ENCODE data around the gene DQX1. TPM values are rescaled to one million over a fixed set of nuclear protein-coding genes. Genes with fewer than 3 reads are reported as not detected.
A peak's percentile ranks its signal among the peaks of the same experiment; 100 is the strongest.

Gene DQX1
- total and polyA plus RNA-seq, 11 donors: not detected

- 79 to 84% (median 82%) methylated on average over 7 of the region's 7 CpGs for WGBS, 4 donors
- peak in 1 of 5 donors; percentile 3 for DNase-seq
- no peak overlapping the region for H3K4me3 ChIP-seq
- no peak for TF ChIP-seq POLR2A (IDR thresholded peaks at IDR 0.05)
- TF ChIP-seq CTCF (IDR thresholded peaks at IDR 0.05): no peak
- no peak for ATAC-seq
- peaks cover 0 to 9% (median 0%) of the 10 kb centered on the region in 9 donors for H3K36me3 ChIP-seq
- H3K4me1 ChIP-seq: peaks cover 0 to 13% (median 5%) of the 10 kb centered on the region in 12 donors
- no peaks in the 10 kb centered on the region for H3K27me3 ChIP-seq
- H3K27ac ChIP-seq: peak overlapping the region in 2 of 12 donors; percentile 45 to 82
- H3K9me3 ChIP-seq: no peaks in the 10 kb centered on the region
- intact Hi-C loops (cut with DNase I): loop anchor here in 4 of 10 donors (10.0 kb wide), 1 partner anchor 46 kb away; no protein-coding TSS in a partner anchor
These were observed 12.9 kb upstream of the DQX1 start for GRCh38 chr2:74538881-74539339.

- Histone ChIP-seq H3K4me1 (peaks cover 0 to 13% (median 4%) of the 10 kb centered on the region in 12 donors), H3K27me3 (no peaks in the 10 kb centered on the region), H3K27ac (no peak overlapping the region), H3K4me3 (no peak overlapping the region), H3K36me3 (peaks cover 0 to 25% (median 15%) of the 10 kb centered on the region in 9 donors), H3K9me3 (no peaks in the 10 kb centered on the region)
- TF ChIP-seq CTCF (IDR thresholded peaks at IDR 0.05): no peak
- no peak for TF ChIP-seq POLR2A (IDR thresholded peaks at IDR 0.05)
- intact Hi-C loops (cut with DNase I): loop anchor here in 4 of 10 donors (10.0 kb wide), 1 partner anchor 48 kb away; no protein-coding TSS in a partner anchor
- ATAC-seq: no peak
- WGBS, 4 donors: 57 to 67% (median 61%) methylated on average over 4 of the region's 4 CpGs
- peak in 2 of 5 donors; percentile 11 to 18 for DNase-seq
These were observed 11.1 kb upstream of the DQX1 start for GRCh38 chr2:74537140-74537539.

GRCh38 chr2:74536166-74536950, 10.3 kb upstream of the DQX1 start:
- DNase-seq: peak in 2 of 5 donors; percentile 21 to 24
- Histone ChIP-seq H3K36me3 (peaks cover 0 to 32% (median 23%) of the 10 kb centered on the region in 9 donors), H3K9me3 (no peaks in the 10 kb centered on the region), H3K4me1 (peaks cover 0 to 21% (median 9%) of the 10 kb centered on the region in 12 donors), H3K4me3 (no peak overlapping the region), H3K27me3 (no peaks in the 10 kb centered on the region), H3K27ac (no peak overlapping the region)
- intact Hi-C loops (cut with DNase I): loop anchor here in 4 of 10 donors (10.0 kb wide), 1 partner anchor 48 kb away; no protein-coding TSS in a partner anchor
- no peak for ATAC-seq
- WGBS, 4 donors: 86 to 89% (median 88%) methylated on average over 23 of the region's 23 CpGs
- TF ChIP-seq CTCF (IDR thresholded peaks at IDR 0.05) (no peak), POLR2A (IDR thresholded peaks at IDR 0.05) (no peak)

GRCh38 chr2:74535440-74535965, 9.5 kb upstream of the DQX1 start:
- 91 to 93% (median 92%) methylated on average over 9 to 10 of the region's 10 CpGs for WGBS, 4 donors
- no peak for TF ChIP-seq CTCF (IDR thresholded peaks at IDR 0.05)
- TF ChIP-seq POLR2A (IDR thresholded peaks at IDR 0.05): no peak
- no peaks in the 10 kb centered on the region for H3K9me3 ChIP-seq
- peaks cover 5 to 23% (median 16%) of the 10 kb centered on the region in 12 donors for H3K4me1 ChIP-seq
- ATAC-seq: no peak
- intact Hi-C loops (cut with DNase I): loop anchor here in 4 of 10 donors (10.0 kb wide), 1 partner anchor 49 kb away; no protein-coding TSS in a partner anchor
- H3K36me3 ChIP-seq: peaks cover 0 to 33% (median 24%) of the 10 kb centered on the region in 9 donors
- no peaks in the 10 kb centered on the region for H3K27me3 ChIP-seq
- H3K4me3 ChIP-seq: no peak overlapping the region
- peak in 2 of 5 donors; percentile 13 to 23 for DNase-seq
- no peak overlapping the region for H3K27ac ChIP-seq

All from heart left ventricle (tissue), 16 donors.